ENCODE measurements around the gene MYOZ1.
"Not testable (repeated sequence)": the region's sequence is repeated elsewhere in the genome, so short reads cannot be mapped to it uniquely, and the experiment has no call there.

Gene MYOZ1, protein sequence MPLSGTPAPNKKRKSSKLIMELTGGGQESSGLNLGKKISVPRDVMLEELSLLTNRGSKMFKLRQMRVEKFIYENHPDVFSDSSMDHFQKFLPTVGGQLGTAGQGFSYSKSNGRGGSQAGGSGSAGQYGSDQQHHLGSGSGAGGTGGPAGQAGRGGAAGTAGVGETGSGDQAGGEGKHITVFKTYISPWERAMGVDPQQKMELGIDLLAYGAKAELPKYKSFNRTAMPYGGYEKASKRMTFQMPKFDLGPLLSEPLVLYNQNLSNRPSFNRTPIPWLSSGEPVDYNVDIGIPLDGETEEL

GRCh38 chr10:73641328-73642060 is at the start of gene MYOZ1:
Gene MYOZ1, minus strand, starts transcription at chr10:73641474. Its CDS starts 1,457 bp downstream, at chr10:73640017.
- no peak for ATAC-seq
- no peaks in the 10 kb centered on the region for H3K36me3 Mint-ChIP-seq
- H3K9me3 Mint-ChIP-seq, result no peaks in the 10 kb centered on the region
- peaks cover under 1% of the 10 kb centered on the region for H3K27me3 Mint-ChIP-seq
- no peak within 1 kb of the TSS for H3K27ac Mint-ChIP-seq
- H3K4me1 Mint-ChIP-seq, result peaks cover 12% of the 10 kb centered on the region
- H3K4me3 Mint-ChIP-seq, result no peak within 1 kb of the TSS

DNA sequence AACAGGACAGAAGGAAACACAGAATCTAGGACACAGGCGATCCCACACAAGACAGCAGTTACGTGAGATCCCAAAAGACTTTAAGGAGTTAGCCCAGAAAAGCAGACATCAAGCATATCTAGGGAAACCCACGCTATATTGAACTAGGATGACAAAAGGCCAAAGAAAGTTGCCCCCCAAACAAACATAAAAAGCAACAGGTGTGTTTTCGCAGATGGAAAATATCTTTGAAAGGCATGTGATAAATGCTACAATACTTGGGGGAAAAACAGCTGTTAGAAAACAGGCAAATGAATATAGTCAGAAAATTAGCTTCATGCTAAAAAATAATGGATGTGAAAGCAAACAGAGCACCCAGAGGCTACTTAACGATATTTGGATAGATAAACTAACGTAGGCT is 49.5 kb upstream of the MYOZ1 start:
- H3K27me3 Mint-ChIP-seq, H3K4me3 Mint-ChIP-seq, H3K27ac Mint-ChIP-seq: not testable (repeated sequence)

DNA sequence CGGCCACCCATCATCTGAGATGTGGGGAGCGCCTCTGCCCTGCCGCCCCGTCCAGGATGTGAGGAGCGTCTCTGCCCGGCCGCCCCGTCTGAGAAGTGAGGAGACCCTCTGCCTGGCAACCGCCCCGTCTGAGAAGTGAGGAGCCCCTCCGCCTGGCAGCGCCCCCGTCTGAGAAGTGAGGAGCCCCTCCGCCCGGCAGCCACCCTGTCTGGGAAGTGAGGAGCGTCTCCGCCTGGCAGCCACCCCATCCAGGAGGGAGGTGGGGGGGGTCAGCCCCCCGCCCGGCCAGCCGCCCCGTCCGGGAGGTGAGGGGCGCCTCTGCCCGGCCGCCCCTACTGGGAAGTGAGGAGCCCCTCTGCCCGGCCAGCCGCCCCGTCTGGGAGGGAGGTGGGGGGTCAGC is 48.3 kb upstream of the MYOZ1 start:
- not testable (repeated sequence) for H3K4me3 Mint-ChIP-seq, H3K27ac Mint-ChIP-seq, ATAC-seq, H3K4me1 Mint-ChIP-seq, H3K27me3 Mint-ChIP-seq, H3K9me3 Mint-ChIP-seq
- peaks cover 20% of the 10 kb centered on the region for H3K36me3 Mint-ChIP-seq

More for the DNA sequence above, 49.5 kb upstream of the MYOZ1 start:
- H3K4me1 Mint-ChIP-seq, ATAC-seq, H3K9me3 Mint-ChIP-seq: not testable (repeated sequence)
- peaks cover 18% of the 10 kb centered on the region for H3K36me3 Mint-ChIP-seq

DNA sequence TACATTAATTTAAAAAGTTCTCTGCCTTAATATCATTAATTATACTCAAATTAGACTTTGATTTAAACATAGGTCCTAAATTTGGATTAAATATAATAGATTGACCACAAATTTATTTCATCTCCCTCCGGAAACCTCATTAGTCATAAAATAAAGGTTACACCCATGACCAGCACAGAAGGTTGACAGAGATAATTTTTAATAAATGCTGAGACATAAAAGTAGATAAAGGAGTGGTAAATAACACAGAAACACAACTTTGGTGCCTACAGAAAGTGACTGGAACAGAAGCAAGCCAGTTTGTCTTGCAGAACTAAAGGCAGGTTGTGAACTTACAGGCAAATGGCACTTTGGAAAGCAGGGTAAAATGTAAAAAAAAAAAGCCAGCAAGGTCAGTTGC is 46.4 kb upstream of the MYOZ1 start:
- not testable (repeated sequence) for H3K4me3 Mint-ChIP-seq, H3K27ac Mint-ChIP-seq, H3K27me3 Mint-ChIP-seq, ATAC-seq, H3K4me1 Mint-ChIP-seq, H3K9me3 Mint-ChIP-seq
- peaks cover 20% of the 10 kb centered on the region for H3K36me3 Mint-ChIP-seq

- not testable (repeated sequence) for H3K36me3 Mint-ChIP-seq, H3K4me3 Mint-ChIP-seq, H3K4me1 Mint-ChIP-seq, ATAC-seq, H3K27me3 Mint-ChIP-seq, H3K27ac Mint-ChIP-seq, H3K9me3 Mint-ChIP-seq
Observed at GRCh38 chr10:73674546-73674945, 33.3 kb upstream of the MYOZ1 start.

- not testable (repeated sequence) for H3K4me1 Mint-ChIP-seq, H3K9me3 Mint-ChIP-seq, H3K27me3 Mint-ChIP-seq, ATAC-seq, H3K4me3 Mint-ChIP-seq, H3K36me3 Mint-ChIP-seq, H3K27ac Mint-ChIP-seq
Observed at GRCh38 chr10:73668378-73668777, 27.1 kb upstream of the MYOZ1 start.

GRCh38 chr10:73666153-73666809 is 25.0 kb upstream of the MYOZ1 start:
- not testable (repeated sequence) for H3K36me3 Mint-ChIP-seq, H3K4me3 Mint-ChIP-seq, H3K27me3 Mint-ChIP-seq, H3K4me1 Mint-ChIP-seq, H3K27ac Mint-ChIP-seq, ATAC-seq, H3K9me3 Mint-ChIP-seq

DNA sequence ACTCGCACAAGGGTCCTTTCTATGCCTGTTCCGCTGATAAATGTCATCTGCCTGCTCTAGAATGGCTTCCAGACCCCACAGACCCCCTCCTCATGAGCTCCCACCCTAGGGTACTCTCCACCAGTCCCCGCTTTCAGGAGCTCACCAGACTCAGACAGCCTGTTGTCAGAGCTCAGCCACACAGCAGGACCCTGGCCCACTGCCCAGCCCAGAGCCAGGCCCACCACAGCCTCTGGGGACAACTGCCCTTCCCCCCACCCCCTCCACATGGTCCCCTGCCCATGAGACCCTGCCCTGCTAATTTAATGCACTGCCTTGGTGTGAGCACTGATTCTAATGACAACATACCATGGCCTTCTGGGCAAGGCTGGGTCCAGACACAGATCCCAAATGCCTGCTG is 24.3 kb upstream of the MYOZ1 start:
- not testable (repeated sequence) for H3K27me3 Mint-ChIP-seq, H3K36me3 Mint-ChIP-seq, H3K4me3 Mint-ChIP-seq, H3K27ac Mint-ChIP-seq, H3K9me3 Mint-ChIP-seq, ATAC-seq, H3K4me1 Mint-ChIP-seq

DNA sequence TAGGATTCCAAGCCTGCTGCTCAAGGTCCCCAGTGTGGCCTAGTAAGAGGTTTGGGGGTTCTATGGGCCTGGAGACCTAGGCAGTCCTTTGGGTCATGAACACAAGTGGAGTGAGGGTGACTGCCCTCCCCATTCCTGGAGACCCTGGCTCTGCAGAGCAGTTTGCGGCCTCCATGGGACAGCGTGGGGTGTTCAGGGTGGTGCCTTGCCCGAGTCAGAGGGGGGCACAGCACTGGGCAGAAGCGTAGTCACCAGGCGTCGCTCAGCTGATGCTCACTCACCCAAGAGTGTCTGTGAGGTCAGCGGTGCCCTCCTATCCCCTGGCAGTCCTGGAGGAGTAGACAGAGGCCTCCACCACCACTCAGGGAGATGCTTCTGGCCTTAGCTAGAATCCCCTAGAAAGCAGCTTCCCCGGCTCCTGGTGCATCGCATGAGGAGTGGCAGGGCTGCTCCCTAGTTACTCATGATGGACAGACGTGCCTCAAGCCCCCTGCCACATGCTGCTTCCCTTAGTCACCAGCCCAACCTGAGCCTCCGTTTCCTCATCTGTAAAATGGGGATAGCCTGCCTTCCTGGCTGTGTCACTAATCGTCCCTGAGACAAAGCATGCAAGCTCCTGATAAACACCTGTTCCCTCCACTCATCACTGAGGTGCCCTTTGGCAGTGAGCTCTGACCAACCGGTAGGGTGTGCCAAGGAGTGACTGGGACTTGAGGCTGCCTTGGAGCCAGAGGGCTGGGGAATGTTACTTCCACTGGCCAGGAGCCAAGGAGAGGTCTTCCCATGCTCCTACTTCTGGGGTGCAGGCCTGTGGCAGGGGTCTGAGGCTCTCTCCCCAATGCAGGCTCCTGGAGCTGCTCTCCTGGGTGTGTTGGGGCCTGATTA is 23.1 kb upstream of the MYOZ1 start:
- not testable (repeated sequence) for H3K27me3 Mint-ChIP-seq, H3K4me1 Mint-ChIP-seq, H3K9me3 Mint-ChIP-seq, H3K36me3 Mint-ChIP-seq, H3K4me3 Mint-ChIP-seq, ATAC-seq, H3K27ac Mint-ChIP-seq

GRCh38 chr10:73663621-73664020 is 22.3 kb upstream of the MYOZ1 start:
- not testable (repeated sequence) for H3K9me3 Mint-ChIP-seq, ATAC-seq, H3K27me3 Mint-ChIP-seq

DNA sequence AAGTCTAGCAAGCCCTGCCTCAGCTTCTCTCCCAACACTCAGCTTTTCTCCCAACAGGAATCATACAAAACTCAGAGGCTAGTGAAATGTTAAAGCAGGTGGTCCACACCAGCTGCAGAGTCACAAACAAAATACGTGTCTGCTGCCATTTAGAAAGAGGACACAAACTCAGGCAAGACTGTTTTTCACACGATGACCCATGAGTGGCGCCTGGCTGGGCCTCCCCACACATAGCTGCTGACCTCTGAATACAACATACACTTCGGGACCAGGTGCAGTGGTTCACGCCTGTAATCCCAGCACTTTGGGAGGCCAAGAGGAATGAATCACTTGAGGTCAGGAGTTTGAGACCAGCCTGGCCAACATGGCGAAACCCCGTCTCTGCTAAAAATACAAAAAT is 21.4 kb upstream of the MYOZ1 start:
- not testable (repeated sequence) for H3K27me3 Mint-ChIP-seq, ATAC-seq, H3K4me1 Mint-ChIP-seq, H3K9me3 Mint-ChIP-seq, H3K4me3 Mint-ChIP-seq, H3K27ac Mint-ChIP-seq, H3K36me3 Mint-ChIP-seq

More at GRCh38 chr10:73663621-73664020, 22.3 kb upstream of the MYOZ1 start:
- not testable (repeated sequence) for H3K36me3 Mint-ChIP-seq, H3K4me1 Mint-ChIP-seq, H3K4me3 Mint-ChIP-seq, H3K27ac Mint-ChIP-seq

GRCh38 chr10:73655990-73656298 is 14.7 kb upstream of the MYOZ1 start, which contains the start of gene SYNPO2L:
Gene SYNPO2L, minus strand, starts transcription at chr10:73656029. Its CDS starts 107 bp downstream, at chr10:73655922.
- ATAC-seq, result no peak

DNA sequence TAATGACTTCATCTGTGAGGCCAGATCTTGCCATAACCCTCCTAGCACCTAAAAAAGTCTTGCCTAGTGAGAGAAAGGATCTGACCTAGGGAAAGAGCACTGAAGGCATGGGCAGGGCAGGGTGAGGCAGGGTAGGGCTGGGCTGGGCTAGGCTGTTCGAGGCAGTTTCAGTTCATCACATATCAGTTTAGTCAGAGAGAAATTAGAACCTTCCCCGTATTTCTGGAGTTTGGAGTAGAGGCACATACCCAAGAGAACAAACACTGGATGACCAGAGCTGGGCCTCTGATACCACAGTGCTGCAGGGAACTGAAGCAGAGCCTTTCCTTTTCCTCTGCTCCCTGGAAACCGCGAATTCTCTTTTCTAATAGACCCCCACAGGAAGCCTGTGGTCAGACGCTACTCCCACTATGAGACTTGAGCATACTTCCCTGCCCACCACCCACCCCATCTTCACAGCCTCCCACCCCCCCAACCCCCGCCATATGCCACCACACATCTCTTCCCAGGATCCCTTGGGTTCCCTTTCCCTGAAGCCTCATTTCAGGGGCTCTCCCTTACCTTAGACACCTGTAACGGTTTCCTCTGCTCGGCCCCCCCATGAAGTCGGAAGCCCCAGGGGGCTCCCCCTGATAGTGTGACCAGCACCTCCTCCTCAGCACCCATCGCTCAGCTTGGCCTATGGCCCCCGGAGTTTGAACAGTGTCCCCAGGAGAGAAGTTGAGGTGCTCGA is 14.1 kb upstream of the MYOZ1 start:
- Mint-ChIP-seq H3K27me3 (peaks cover 16% of the 10 kb centered on the region), H3K27ac (no peak overlapping the region), H3K9me3 (no peaks in the 10 kb centered on the region), H3K4me3 (no peak overlapping the region), H3K36me3 (no peaks in the 10 kb centered on the region), H3K4me1 (peaks cover 21% of the 10 kb centered on the region)
- ATAC-seq, result no peak

More at GRCh38 chr10:73655990-73656298, 14.7 kb upstream of the MYOZ1 start, which contains the start of gene SYNPO2L:
- peaks cover 16% of the 10 kb centered on the region for H3K27me3 Mint-ChIP-seq
- H3K9me3 Mint-ChIP-seq, result no peaks in the 10 kb centered on the region
- H3K4me1 Mint-ChIP-seq, result peaks cover 15% of the 10 kb centered on the region
- no peak within 1 kb of the TSS for H3K4me3 Mint-ChIP-seq
- H3K27ac Mint-ChIP-seq, result no peak within 1 kb of the TSS
- no peaks in the 10 kb centered on the region for H3K36me3 Mint-ChIP-seq

DNA sequence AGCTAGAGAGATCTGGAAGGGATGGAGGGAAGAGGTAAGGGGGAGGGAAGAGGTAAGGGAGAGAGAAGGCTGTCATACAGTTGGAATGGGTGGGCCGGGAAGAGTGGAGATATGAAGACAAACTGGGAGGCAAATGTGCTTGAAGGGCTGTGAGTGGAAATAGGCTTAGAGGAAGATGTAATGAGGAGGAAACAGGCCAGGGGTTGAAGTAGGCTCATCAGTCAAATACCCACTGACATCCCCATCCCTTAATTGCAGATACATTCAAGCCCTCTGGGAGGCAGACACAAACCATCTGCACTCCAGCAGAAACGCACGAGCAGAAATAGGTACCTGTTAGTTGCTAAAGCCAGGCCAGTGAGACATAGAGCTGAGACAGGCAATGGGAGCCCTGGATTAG is 12.4 kb upstream of the MYOZ1 start:
- no peak for ATAC-seq
- no peak overlapping the region for H3K4me3 Mint-ChIP-seq
- no peaks in the 10 kb centered on the region for H3K36me3 Mint-ChIP-seq
- no peak overlapping the region for H3K27ac Mint-ChIP-seq
- H3K27me3 Mint-ChIP-seq, result peaks cover 16% of the 10 kb centered on the region
- H3K9me3 Mint-ChIP-seq, result no peaks in the 10 kb centered on the region
- peaks cover 23% of the 10 kb centered on the region for H3K4me1 Mint-ChIP-seq

All from stimulated activated memory B cell treated with anti-CD40 and anti-IgM and Interleukin-4, amounts not matched to agents 10 μg/mL and 1 μg/mL and 100 μg/mL, for 72 hours (primary cell).